HepG2 (cell line): ENCODE results near the gene RESP18. TPM values are rescaled to one million over a fixed set of nuclear protein-coding genes. Genes with fewer than 3 reads are reported as not detected.
A peak's percentile ranks its signal among the peaks of the same experiment; 100 is the strongest.

ENCODE experiments used
- ATAD3A ChIP-seq: sonication (generic); formaldehyde crosslinking; IDR thresholded peaks from 2 replicates; pipeline ENCODE4 v1.4.0; 2020; ENCODE audit warnings: missing genetic modification reagents
- HDAC1 ChIP-seq: sonication (generic); formaldehyde crosslinking; IDR thresholded peaks from 2 replicates; pipeline ENCODE4 v1.5.1; 2020; ENCODE audit warnings: mild to moderate bottlenecking, missing genetic modification reagents
- HNF4A ChIP-seq: sonication (generic); formaldehyde crosslinking; IDR thresholded peaks from 2 replicates; pipeline ENCODE4 v1.4.0; 2020; ENCODE audit warnings: missing genetic modification reagents
- HNF4G ChIP-seq, 2 experiments: sonication (generic) in 1 of 2; formaldehyde crosslinking in 1 of 2; IDR thresholded peaks; 2 replicates each; pipeline versions ENCODE4 v1.4.0 to v1.6.1; 2011 to 2020; ENCODE audit warnings: borderline replicate concordance in 2 of 2, low read depth in 2 of 2, mild to moderate bottlenecking in 2 of 2, low read length in 1 of 2, missing genetic modification reagents in 1 of 2, moderate library complexity in 1 of 2
- HOXA9 ChIP-seq: sonication (generic); formaldehyde crosslinking; IDR thresholded peaks from 2 replicates; pipeline ENCODE4 v1.8.1; 2022; ENCODE audit warnings: missing genetic modification reagents, mild to moderate bottlenecking, moderate library complexity, borderline replicate concordance
- IRF2 ChIP-seq: IDR thresholded peaks from 2 replicates; pipeline ENCODE4 v1.6.1; 2018; ENCODE audit warnings: missing genetic modification reagents, missing compliant biosample characterization
- KDM1A ChIP-seq: IDR thresholded peaks from 2 replicates; pipeline ENCODE4 v1.6.1; 2016; ENCODE audit warnings: missing compliant biosample characterization
- MTF2 ChIP-seq: sonication (generic); formaldehyde crosslinking; IDR thresholded peaks from 2 replicates; pipeline ENCODE4 v1.5.0; 2020; ENCODE audit warnings: missing genetic modification reagents, borderline replicate concordance
- NCOA2 ChIP-seq: sonication (generic); formaldehyde crosslinking; IDR thresholded peaks from 2 replicates; pipeline ENCODE4 v1.8.0; 2022; ENCODE audit warnings: inconsistent platforms
- NR0B2 ChIP-seq: sonication (generic); formaldehyde crosslinking; IDR thresholded peaks from 2 replicates; pipeline ENCODE4 v1.4.0; 2020; ENCODE audit warnings: mild to moderate bottlenecking, missing genetic modification reagents
- PCBP2 ChIP-seq: fragments of 200-400 bp; formaldehyde crosslinking; optimal IDR thresholded peaks from 2 replicates; pipeline ENCODE3; 2018; ENCODE audit warnings: low read length, low read depth; ENCODE audit not compliant: poor library complexity, severe bottlenecking
- PITX1 ChIP-seq: sonication (generic); formaldehyde crosslinking; IDR thresholded peaks from 2 replicates; pipeline ENCODE4 v1.5.1; 2020; ENCODE audit warnings: mild to moderate bottlenecking, missing genetic modification reagents
- SOX5 ChIP-seq: IDR thresholded peaks from 2 replicates; pipeline ENCODE4 v1.6.1; 2016; ENCODE audit warnings: borderline replicate concordance
- STAG1 ChIP-seq: sonication (generic); formaldehyde crosslinking; IDR thresholded peaks from 2 replicates; pipeline ENCODE4 v1.4.0; 2020; ENCODE audit warnings: missing genetic modification reagents
- UBTF ChIP-seq: sonication (generic); formaldehyde crosslinking; IDR thresholded peaks from 2 replicates; pipeline ENCODE4 v1.4.0; 2020; ENCODE audit warnings: mild to moderate bottlenecking, missing genetic modification reagents
- YEATS2 ChIP-seq: sonication (generic); formaldehyde crosslinking; IDR thresholded peaks from 2 replicates; pipeline ENCODE4 v1.4.0; 2020; ENCODE audit warnings: missing genetic modification reagents, borderline replicate concordance
- YY1 ChIP-seq: IDR thresholded peaks from 2 replicates; pipeline ENCODE4 v1.6.1; 2011; ENCODE audit warnings: low read length, low read depth, moderate library complexity, mild to moderate bottlenecking; ENCODE audit not compliant: insufficient read depth, insufficient replicate concordance
- ZBTB20 ChIP-seq: sonication (generic); formaldehyde crosslinking; IDR thresholded peaks from 2 replicates; pipeline ENCODE4 v1.8.1; 2023; ENCODE audit warnings: missing genetic modification reagents, low read depth, mild to moderate bottlenecking, borderline replicate concordance
- ZNF367 ChIP-seq: sonication (generic); formaldehyde crosslinking; IDR thresholded peaks from 2 replicates; pipeline ENCODE4 v1.4.0; 2020; ENCODE audit warnings: missing genetic modification reagents, borderline replicate concordance
- ZNF414 ChIP-seq: sonication (generic); formaldehyde crosslinking; IDR thresholded peaks from 2 replicates; pipeline ENCODE4 v1.5.0; 2020; ENCODE audit warnings: missing genetic modification reagents
- ZNF446 ChIP-seq: sonication (generic); formaldehyde crosslinking; IDR thresholded peaks from 2 replicates; pipeline ENCODE4 v1.5.0; 2020; ENCODE audit warnings: mild to moderate bottlenecking, missing genetic modification reagents
- ZNF550 ChIP-seq: sonication (generic); formaldehyde crosslinking; IDR thresholded peaks from 2 replicates; pipeline ENCODE4 v1.4.0; 2020; ENCODE audit warnings: mild to moderate bottlenecking, missing genetic modification reagents, borderline replicate concordance
- ZNF577 ChIP-seq: sonication (generic); formaldehyde crosslinking; IDR thresholded peaks from 2 replicates; pipeline ENCODE4 v1.4.0; 2020; ENCODE audit warnings: mild to moderate bottlenecking, low read depth, missing genetic modification reagents, borderline replicate concordance
- ZNF605 ChIP-seq: sonication (generic); formaldehyde crosslinking; IDR thresholded peaks from 2 replicates; pipeline ENCODE4 v1.8.0; 2022; ENCODE audit warnings: mild to moderate bottlenecking, missing genetic modification reagents
- ZNF678 ChIP-seq: sonication (generic); formaldehyde crosslinking; IDR thresholded peaks from 2 replicates; pipeline ENCODE4 v1.4.0; 2020; ENCODE audit warnings: mild to moderate bottlenecking, missing genetic modification reagents
- ZSCAN29 ChIP-seq: sonication (generic); formaldehyde crosslinking; conservative IDR thresholded peaks from 2 replicates; pipeline ENCODE4 v1.4.0; 2020; ENCODE audit warnings: mild to moderate bottlenecking, missing genetic modification reagents
- polyA plus RNA-seq, 8 experiments: library from polyadenylated mRNA; depleted of rRNA in 3 of 8; stranded (reverse) in 7 of 8; unstranded in 1 of 8; fragments of >200 nt; fragmentation: Illumina TruSeq in 4 of 8; extraction: Trizol in 4 of 8; gene quantifications; 2 replicates each; pipeline versions ENCODE4 v1.2.1 to v1.2.3, GENCODE V29; 2011 to 2016; ENCODE audit warnings: low read depth in 4 of 8, missing spikeins in 1 of 8, mixed read lengths in 1 of 8; ENCODE audit not compliant: insufficient read depth in 1 of 8
- total RNA-seq, 5 experiments: library from RNA; depleted of rRNA; stranded (reverse); fragments of >200 nt; fragmentation: Illumina TruSeq; extraction: Trizol; gene quantifications; 2 replicates each; pipeline ENCODE4 v1.2.3, GENCODE V29; 2016; ENCODE audit warnings: low read depth in 1 of 5

RESP18 gene
- total and polyA plus RNA-seq, 2 of the 13 experiments (the other 11 are each of a cell fraction or from before 2014, with no cell fraction given): not detected

GRCh38 chr2:219294356-219295351 lies 37.9 kb downstream of the RESP18 start (continued):
- TF ChIP-seq ZNF550 (CRISPR knock-in tag) (no peak), KDM1A (CRISPR knock-in tag) (no peak), PCBP2 (peak; percentile 32), STAG1 (CRISPR knock-in tag) (peak; percentile 84), ZNF446 (CRISPR knock-in tag) (no peak), HNF4G (IDR thresholded peaks at IDR 0.05; ENCODE audit: borderline replicate concordance, low read depth, low read length) (peak; percentile 59; the same call in 1 of the 2 replicates), HNF4G (CRISPR knock-in tag; IDR thresholded peaks at IDR 0.05; ENCODE audit: borderline replicate concordance, low read depth) (0 out of 2 replicates have a peak, but pooled peaks have one; percentile 63), NCOA2 (CRISPR knock-in tag) (peak; percentile 57; the same call in 1 of the 2 replicates), IRF2 (CRISPR knock-in tag) (peak; percentile 93; the same call in 1 of the 2 replicates), ZBTB20 (CRISPR knock-in tag) (peak; percentile 77; the same call in 1 of the 2 replicates), NR0B2 (CRISPR knock-in tag) (0 out of 2 replicates have a peak, but pooled peaks have one; percentile 35), HDAC1 (CRISPR knock-in tag) (peak; percentile 76), SOX5 (peak; percentile 61; the same call in 1 of the 2 replicates), ZNF678 (0 out of 2 replicates have a peak, but pooled peaks have one; percentile 43), UBTF (CRISPR knock-in tag) (peak; percentile 91), MTF2 (CRISPR knock-in tag) (peak; percentile 99), PITX1 (CRISPR knock-in tag) (peak; percentile 64; the same call in 1 of the 2 replicates), ZNF367 (CRISPR knock-in tag) (0 out of 2 replicates have a peak, but pooled peaks have one; percentile 71), ZNF605 (CRISPR knock-in tag) (no peak; the same call in 1 of the 2 replicates), ATAD3A (no peak), YEATS2 (CRISPR knock-in tag) (peak; percentile 81), ZNF414 (CRISPR knock-in tag) (peak; percentile 87), ZNF577 (CRISPR knock-in tag) (no peak), HNF4A (CRISPR knock-in tag) (peak; percentile 29; the same call in 1 of the 2 replicates), HOXA9 (no peak), YY1 (peak; percentile 82), ZSCAN29 (peak; percentile 65; the same call in 1 of the 2 replicates)
